H9 (cell line): Measurements from ENCODE around the gene GALNT9. TPM values are rescaled to one million over a fixed set of nuclear protein-coding genes. Genes with fewer than 3 reads are reported as not detected.

Source experiments
- DNase-seq: peaks from one replicate; pipeline ENCODE4 v3.0.0-alpha.2; 2017
- H2AFZ ChIP-seq: one replicate; pipeline ENCODE4 v1.6.1; 2013; ENCODE audit warnings: mild to moderate bottlenecking, low read length, control low read depth, moderate library complexity
- H2AK5ac ChIP-seq: 2 replicates; pipeline ENCODE4 v1.6.1; 2013; ENCODE audit warnings: low read length, control low read depth, mixed read lengths; ENCODE audit not compliant: insufficient read length
- H2BK120ac ChIP-seq: one replicate; pipeline ENCODE4 v1.6.1; 2013; ENCODE audit warnings: low read depth, mild to moderate bottlenecking, low read length, control low read depth, inconsistent platforms; ENCODE audit not compliant: poor library complexity, severe bottlenecking
- H2BK12ac ChIP-seq: 2 replicates; pipeline ENCODE4 v1.6.1; 2013; ENCODE audit warnings: low read length, control low read depth, mixed read lengths, low read depth; ENCODE audit not compliant: insufficient read length
- H2BK15ac ChIP-seq: 2 replicates; pipeline ENCODE4 v1.6.1; 2013; ENCODE audit warnings: low read depth, low read length, control low read depth
- H2BK20ac ChIP-seq: one replicate; pipeline ENCODE4 v1.6.1; 2013; ENCODE audit warnings: low read depth, mild to moderate bottlenecking, low read length, control low read depth, inconsistent platforms; ENCODE audit not compliant: poor library complexity, severe bottlenecking
- H2BK5ac ChIP-seq: 2 replicates; pipeline ENCODE4 v1.6.1; 2013; ENCODE audit warnings: low read length, control low read depth, mixed read lengths; ENCODE audit not compliant: insufficient read length
- H3K14ac ChIP-seq: 2 replicates; pipeline ENCODE4 v1.6.1; 2013; ENCODE audit warnings: low read length, control low read depth; ENCODE audit not compliant: insufficient read depth
- H3K18ac ChIP-seq: 2 replicates; pipeline ENCODE4 v1.6.1; 2013; ENCODE audit warnings: low read depth, mild to moderate bottlenecking, mixed read lengths, low read length, control low read depth; ENCODE audit not compliant: insufficient read length
- H3K23ac ChIP-seq: 2 replicates; pipeline ENCODE4 v1.6.1; 2013; ENCODE audit warnings: low read length, control low read depth, mixed read lengths, low read depth; ENCODE audit not compliant: insufficient read length
- H3K23me2 ChIP-seq: 2 replicates; pipeline ENCODE4 v1.6.1; 2013; ENCODE audit warnings: low read depth, mild to moderate bottlenecking, mixed read lengths, low read length, control low read depth; ENCODE audit not compliant: insufficient read length, poor library complexity, severe bottlenecking
- H3K27ac ChIP-seq: 2 replicates; pipeline ENCODE4 v1.5.1; 2013; ENCODE audit warnings: low read length, control low read depth, mixed read lengths, low read depth; ENCODE audit not compliant: insufficient read length
- H3K27me3 ChIP-seq: 2 replicates; pipeline ENCODE4 v1.6.1; 2013; ENCODE audit warnings: low read length, control low read depth, inconsistent platforms; ENCODE audit not compliant: insufficient read depth
- H3K4ac ChIP-seq: 2 replicates; pipeline ENCODE4 v1.6.1; 2013; ENCODE audit warnings: low read depth, mild to moderate bottlenecking, control low read depth, inconsistent platforms, low read length, moderate library complexity
- H3K4me1 ChIP-seq: 2 replicates; pipeline ENCODE4 v1.6.1; 2013; ENCODE audit warnings: low read length, control low read depth, inconsistent platforms; ENCODE audit not compliant: insufficient read depth
- H3K4me2 ChIP-seq: 2 replicates; pipeline ENCODE4 v1.6.1; 2013; ENCODE audit warnings: low read length, control low read depth, mixed read lengths; ENCODE audit not compliant: insufficient read length, insufficient read depth
- H3K56ac ChIP-seq: 2 replicates; pipeline ENCODE4 v1.6.1; 2013; ENCODE audit warnings: low read depth, mild to moderate bottlenecking, mixed read lengths, low read length, control low read depth; ENCODE audit not compliant: insufficient read length
- H3K79me1 ChIP-seq: 2 replicates; pipeline ENCODE4 v1.6.1; 2013; ENCODE audit warnings: low read depth, mild to moderate bottlenecking, moderate library complexity, low read length, control low read depth, inconsistent platforms; ENCODE audit not compliant: insufficient read depth, poor library complexity, severe bottlenecking
- H3K79me2 ChIP-seq: 2 replicates; pipeline ENCODE4 v1.6.1; 2013; ENCODE audit warnings: low read length, control low read depth, inconsistent platforms; ENCODE audit not compliant: insufficient read depth
- H3K9ac ChIP-seq: 2 replicates; pipeline ENCODE4 v1.6.1; 2013; ENCODE audit warnings: low read length, control low read depth, mixed read lengths; ENCODE audit not compliant: insufficient read length; ENCODE audit errors: extremely low read depth
- H3K9me3 ChIP-seq: one replicate; pipeline ENCODE4 v1.6.1; 2013; ENCODE audit warnings: low read depth, low read length, inconsistent platforms; ENCODE audit not compliant: control insufficient read depth
- H3T11ph ChIP-seq: one replicate; pipeline ENCODE4 v1.6.1; 2013; ENCODE audit warnings: mild to moderate bottlenecking, low read length, control low read depth, inconsistent platforms
- H4K20me1 ChIP-seq: one replicate; pipeline ENCODE4 v1.6.1; 2013; ENCODE audit not compliant: control insufficient read depth, insufficient read length, insufficient read depth
- H4K5ac ChIP-seq: 2 replicates; pipeline ENCODE4 v1.6.1; 2013; ENCODE audit warnings: low read depth, mild to moderate bottlenecking, mixed read lengths, low read length, control low read depth; ENCODE audit not compliant: insufficient read length
- H4K8ac ChIP-seq: replicated peaks from 2 replicates; pipeline ENCODE4 v1.6.1; 2013; ENCODE audit warnings: low read length, control low read depth, mixed read lengths, low read depth; ENCODE audit not compliant: insufficient read length
- H4K91ac ChIP-seq: 2 replicates; pipeline ENCODE4 v1.6.1; 2013; ENCODE audit warnings: low read depth, mild to moderate bottlenecking, moderate library complexity, mixed read lengths, low read length, control low read depth; ENCODE audit not compliant: insufficient read length
- H3K27ac Mint-ChIP-seq, 3 experiments: 2 replicates in 2 of 3; 3 replicates in 1 of 3; pipeline ENCODE4 v1.8.0; 2020 to 2021; ENCODE audit warnings: mixed read lengths in 3 of 3, mild to moderate bottlenecking in 1 of 3, moderate library complexity in 1 of 3
- H3K27me3 Mint-ChIP-seq: 2 replicates; pipeline ENCODE4 v1.8.0; 2021; ENCODE audit warnings: low read depth, mild to moderate bottlenecking, moderate library complexity, mixed read lengths
- H3K36me3 Mint-ChIP-seq, 3 experiments: 2 replicates in 2 of 3; 3 replicates in 1 of 3; pipeline ENCODE4 v1.8.0; 2020 to 2021; ENCODE audit warnings: low read depth in 3 of 3, mixed read lengths in 3 of 3; ENCODE audit not compliant: insufficient read depth in 1 of 3
- H3K4me1 Mint-ChIP-seq, 2 experiments: 2 replicates each; pipeline ENCODE4 v1.8.0; 2020; ENCODE audit warnings: mixed read lengths in 2 of 2
- H3K4me3 Mint-ChIP-seq, 2 experiments: 2 replicates in 1 of 2; 3 replicates in 1 of 2; pipeline ENCODE4 v1.8.0; 2020 to 2021; ENCODE audit warnings: mild to moderate bottlenecking in 2 of 2, mixed read lengths in 2 of 2, moderate library complexity in 1 of 2
- H3K9me3 Mint-ChIP-seq, 2 experiments: 2 replicates in 1 of 2; 3 replicates in 1 of 2; pipeline ENCODE4 v1.8.0; 2020; ENCODE audit warnings: mild to moderate bottlenecking in 2 of 2, mixed read lengths in 2 of 2, moderate library complexity in 1 of 2
- CTCF ChIP-seq: fragments of 200-600 bp; sonication (generic); conservative IDR thresholded peaks from 3 replicates; pipeline ENCODE4 v1.8.0; 2021; ENCODE audit warnings: antibody characterized with exemption, mild to moderate bottlenecking
- WGBS: extraction: QIAGEN DNeasy Blood & Tissue Kit; methylation state at CpG from one replicate; pipeline ENCODE4 v1.1.7; 2013; ENCODE audit warnings: missing lambda C conversion rate, low lambda C conversion rate, mixed read lengths; ENCODE audit not compliant: insufficient read length; ENCODE audit errors: extremely low coverage; 5-methylcytosine and 5-hydroxymethylcytosine counted together
- total RNA-seq: library from RNA; stranded (reverse); gene quantifications from 2 replicates; pipeline ENCODE4 v1.2.1, GENCODE V29; 2021

Gene GALNT9
- total RNA-seq, 1 experiment from 2014 or later = 0.35 TPM

GRCh38 chr12:132322206-132323132, 6.9 kb downstream of the GALNT9 start:
- DNase-seq = no peak
- no peaks in the 10 kb centered on the region for H3K79me1 ChIP-seq
- 0 out of 2 replicates have a peak overlapping the region, but pooled peaks have one; percentile 7 for H3K14ac ChIP-seq
- no peak overlapping the region for H3K27ac ChIP-seq
- H4K5ac ChIP-seq = no peak overlapping the region
- no peak overlapping the region for H4K8ac ChIP-seq
- no peak overlapping the region for H2BK120ac ChIP-seq
- H3K27ac Mint-ChIP-seq = no peak overlapping the region
- no peaks in the 10 kb centered on the region for H3K23me2 ChIP-seq
- H4K20me1 ChIP-seq = no peaks in the 10 kb centered on the region
- H2BK15ac ChIP-seq = no peak overlapping the region
- no peaks in the 10 kb centered on the region for H3K9me3 ChIP-seq
- no CpG with 5 or more reads among the region's 43 CpGs for WGBS
- no peaks in the 10 kb centered on the region for H3K36me3 Mint-ChIP-seq
- no peak overlapping the region for H4K91ac ChIP-seq
- peaks cover 3 to 15% of the 10 kb centered on the region in 2 experiments for H3K4me1 Mint-ChIP-seq
- no peak overlapping the region for H2BK20ac ChIP-seq
- no peak overlapping the region for H3K4me2 ChIP-seq
- no peak overlapping the region for H3K4me3 Mint-ChIP-seq
- peaks cover 8% of the 10 kb centered on the region for H3K27me3 ChIP-seq
- H2BK12ac ChIP-seq = no peak overlapping the region
- H3T11ph ChIP-seq = no peak overlapping the region
- no peak overlapping the region for H3K23ac ChIP-seq
- TF ChIP-seq CTCF = no peak
- H2BK5ac ChIP-seq = no peak overlapping the region
- no peak overlapping the region for H3K9ac ChIP-seq
- H3K56ac ChIP-seq = no peak overlapping the region
- no peak overlapping the region for H2AFZ ChIP-seq
- no peaks in the 10 kb centered on the region for H3K9me3 Mint-ChIP-seq
- no peaks in the 10 kb centered on the region for H3K4me1 ChIP-seq
- H3K18ac ChIP-seq = no peak overlapping the region
- H3K79me2 ChIP-seq = no peaks in the 10 kb centered on the region
- H3K4ac ChIP-seq = no peak overlapping the region
- no peak overlapping the region for H2AK5ac ChIP-seq
- peaks cover 73% of the 10 kb centered on the region for H3K27me3 Mint-ChIP-seq
